Breast epithelium (tissue), 4 donors: ENCODE data around the gene OR52N2. TPM values are rescaled to one million over a fixed set of nuclear protein-coding genes. Genes with fewer than 3 reads are reported as not detected.

ENCODE experiments used
- DNase-seq, 2 donors: peaks; one replicate each; pipeline ENCODE4 v3.0.0-alpha.2; 2019; ENCODE audit warnings: low spot score in 2 of 2
- H3K27ac ChIP-seq, 2 donors: fragments of 200-600 bp; sonication (generic) in 1 of 2; one replicate each; pipeline ENCODE4 v1.5.1; 2016 to 2019; ENCODE audit warnings: mild to moderate bottlenecking in 1 of 2
- H3K27me3 ChIP-seq, 2 donors: fragments of 200-600 bp; sonication (generic) in 1 of 2; one replicate each; pipeline versions ENCODE4 v1.5.1 to v1.6.0; 2017 to 2019; ENCODE audit warnings: control low read depth in 1 of 2, mild to moderate bottlenecking in 1 of 2
- H3K36me3 ChIP-seq: fragments of 200-600 bp; one replicate; pipeline ENCODE4 v1.5.1; 2019
- H3K4me1 ChIP-seq, 2 donors: fragments of 200-600 bp; sonication (generic); one replicate each; pipeline ENCODE4 v1.5.1; 2016 to 2019; ENCODE audit warnings: control low read depth in 1 of 2
- H3K4me3 ChIP-seq, 3 donors: fragments of 200-600 bp; sonication (generic); 1 replicate in 2 of 3; 2 replicates in 1 of 3; pipeline ENCODE4 v1.5.1; 2016 to 2019; ENCODE audit warnings: mild to moderate bottlenecking in 3 of 3, moderate library complexity in 2 of 3
- H3K9me3 ChIP-seq, 2 donors: fragments of 200-600 bp; sonication (generic) in 1 of 2; one replicate each; pipeline ENCODE4 v1.5.1; 2016 to 2019; ENCODE audit warnings: control low read depth in 1 of 2
- POLR2A ChIP-seq: fragments of 450-650 bp; IDR thresholded peaks from one replicate; pipeline ENCODE4 v1.6.1; 2016; ENCODE audit warnings: antibody characterized with exemption, mild to moderate bottlenecking, moderate library complexity
- POLR2AphosphoS5 ChIP-seq, 3 donors: sonication (generic); formaldehyde crosslinking; IDR thresholded peaks; one replicate each; pipeline ENCODE4 v1.6.1; 2017; ENCODE audit warnings: antibody characterized with exemption in 3 of 3
- intact Hi-C: fragments of 100-400 bp; cut with DNase I; formaldehyde crosslinking; loops from one replicate; pipeline ENCODE4 v1.15.1; 2023; ENCODE audit warnings: low total_unique reads
- total RNA-seq, 3 donors: library from RNA; depleted of rRNA; stranded (reverse); fragments of >200 nt; gene quantifications; one replicate each; pipeline ENCODE4 v1.1.0, GENCODE V29; 2016
- TF ChIP-seq, protein P1 (sequence below), 3 donors: fragments of 450-650 bp; IDR thresholded peaks; one replicate each; pipeline ENCODE4 v1.5.1; 2016 to 2017; ENCODE audit warnings: antibody characterized with exemption in 3 of 3, mild to moderate bottlenecking in 3 of 3, moderate library complexity in 3 of 3

The OR52N2 gene
- total RNA-seq, 3 donors from 2014 or later, result not detected

DNA sequence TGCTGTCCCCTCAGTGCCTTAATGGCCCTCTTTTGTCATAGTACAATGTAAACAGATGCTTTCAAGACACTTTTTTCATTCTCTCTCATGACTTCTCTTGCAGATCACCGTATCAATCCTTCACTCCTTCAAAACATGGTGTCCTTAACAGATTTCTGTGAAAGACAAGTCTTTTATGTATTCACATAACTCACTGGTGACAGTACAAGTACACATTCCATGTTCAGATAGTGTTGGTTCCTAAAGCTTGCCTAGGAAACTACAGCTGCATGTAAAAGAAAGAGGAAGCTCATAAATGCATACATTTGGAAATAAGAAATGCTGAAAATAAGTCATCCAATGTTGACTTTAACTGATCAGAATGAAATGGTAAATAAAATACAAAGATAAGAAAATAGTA lies 38.0 kb downstream of the OR52N2 start:
- TF ChIP-seq, protein P1, sequence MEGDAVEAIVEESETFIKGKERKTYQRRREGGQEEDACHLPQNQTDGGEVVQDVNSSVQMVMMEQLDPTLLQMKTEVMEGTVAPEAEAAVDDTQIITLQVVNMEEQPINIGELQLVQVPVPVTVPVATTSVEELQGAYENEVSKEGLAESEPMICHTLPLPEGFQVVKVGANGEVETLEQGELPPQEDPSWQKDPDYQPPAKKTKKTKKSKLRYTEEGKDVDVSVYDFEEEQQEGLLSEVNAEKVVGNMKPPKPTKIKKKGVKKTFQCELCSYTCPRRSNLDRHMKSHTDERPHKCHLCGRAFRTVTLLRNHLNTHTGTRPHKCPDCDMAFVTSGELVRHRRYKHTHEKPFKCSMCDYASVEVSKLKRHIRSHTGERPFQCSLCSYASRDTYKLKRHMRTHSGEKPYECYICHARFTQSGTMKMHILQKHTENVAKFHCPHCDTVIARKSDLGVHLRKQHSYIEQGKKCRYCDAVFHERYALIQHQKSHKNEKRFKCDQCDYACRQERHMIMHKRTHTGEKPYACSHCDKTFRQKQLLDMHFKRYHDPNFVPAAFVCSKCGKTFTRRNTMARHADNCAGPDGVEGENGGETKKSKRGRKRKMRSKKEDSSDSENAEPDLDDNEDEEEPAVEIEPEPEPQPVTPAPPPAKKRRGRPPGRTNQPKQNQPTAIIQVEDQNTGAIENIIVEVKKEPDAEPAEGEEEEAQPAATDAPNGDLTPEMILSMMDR (IDR thresholded peaks at IDR 0.05), result no peak
- no peak for DNase-seq
- Histone ChIP-seq H3K36me3 (no peaks in the 10 kb centered on the region), H3K4me1 (no peaks in the 10 kb centered on the region), H3K27me3 (no peaks in the 10 kb centered on the region), H3K9me3 (peaks cover 0 to 4% of the 10 kb centered on the region in 2 donors), H3K27ac (no peak overlapping the region), H3K4me3 (no peak overlapping the region)
- intact Hi-C loops, result no loop called here

DNA sequence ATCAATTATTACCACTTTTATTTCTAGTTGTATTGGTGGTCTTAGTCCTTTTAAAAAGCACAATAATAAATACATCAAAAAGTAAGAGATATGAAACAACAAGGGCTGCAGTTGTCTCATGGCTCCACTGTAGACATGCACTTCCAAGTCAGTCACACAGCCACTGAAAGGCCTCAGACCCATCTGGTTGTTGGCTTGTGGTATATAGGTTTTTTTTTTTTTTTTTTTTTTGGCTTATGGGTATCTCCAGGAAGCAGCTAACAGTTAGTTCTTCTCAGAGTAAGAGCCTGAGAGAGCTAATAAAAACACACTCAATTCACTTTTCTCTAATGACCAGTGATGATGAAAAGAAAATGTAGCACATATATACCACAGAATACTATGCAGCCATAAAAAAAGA lies 39.0 kb downstream of the OR52N2 start:
- no peaks in the 10 kb centered on the region for H3K4me1 ChIP-seq
- no peak overlapping the region for H3K4me3 ChIP-seq
- H3K9me3 ChIP-seq, result peaks cover 0 to 6% of the 10 kb centered on the region in 2 donors
- TF ChIP-seq, protein P1 (IDR thresholded peaks at IDR 0.05), result no peak
- TF ChIP-seq POLR2A (no peak), POLR2AphosphoS5 (IDR thresholded peaks at IDR 0.05) (no peak)
- no peaks in the 10 kb centered on the region for H3K27me3 ChIP-seq
- H3K27ac ChIP-seq, result no peak overlapping the region
- no peak for DNase-seq
- intact Hi-C loops, result no loop called here
- no peaks in the 10 kb centered on the region for H3K36me3 ChIP-seq

DNA sequence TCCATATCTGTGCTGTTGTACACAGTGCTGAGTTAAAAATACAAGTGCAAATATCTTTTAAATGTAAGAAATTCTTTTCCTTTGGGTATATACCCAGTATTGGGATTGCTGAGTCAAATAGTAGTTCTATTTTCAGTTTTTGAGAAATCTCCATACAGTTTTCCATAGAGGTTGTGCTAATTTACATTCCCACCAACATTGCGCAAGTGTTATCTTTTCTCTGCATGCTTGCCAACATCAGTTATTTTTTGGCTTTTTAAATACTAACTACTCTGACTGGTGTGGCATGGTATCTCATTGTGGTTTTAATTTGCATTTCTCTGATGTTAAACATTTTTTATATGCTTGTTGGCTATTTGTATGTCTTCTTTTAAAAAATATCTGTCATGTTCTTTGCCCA lies 42.3 kb downstream of the OR52N2 start:
- intact Hi-C loops, result no loop called here
- no peaks in the 10 kb centered on the region for H3K27me3 ChIP-seq
- DNase-seq, result no peak
- no peak for TF ChIP-seq POLR2A
- TF ChIP-seq POLR2AphosphoS5 (IDR thresholded peaks at IDR 0.05), result no peak
- TF ChIP-seq, protein P1 (IDR thresholded peaks at IDR 0.05), result no peak
- H3K36me3 ChIP-seq, result no peaks in the 10 kb centered on the region
- H3K27ac ChIP-seq, result no peak overlapping the region
- no peaks in the 10 kb centered on the region for H3K4me1 ChIP-seq
- H3K9me3 ChIP-seq, result peaks cover 0 to 6% of the 10 kb centered on the region in 2 donors
- no peak overlapping the region for H3K4me3 ChIP-seq

DNA sequence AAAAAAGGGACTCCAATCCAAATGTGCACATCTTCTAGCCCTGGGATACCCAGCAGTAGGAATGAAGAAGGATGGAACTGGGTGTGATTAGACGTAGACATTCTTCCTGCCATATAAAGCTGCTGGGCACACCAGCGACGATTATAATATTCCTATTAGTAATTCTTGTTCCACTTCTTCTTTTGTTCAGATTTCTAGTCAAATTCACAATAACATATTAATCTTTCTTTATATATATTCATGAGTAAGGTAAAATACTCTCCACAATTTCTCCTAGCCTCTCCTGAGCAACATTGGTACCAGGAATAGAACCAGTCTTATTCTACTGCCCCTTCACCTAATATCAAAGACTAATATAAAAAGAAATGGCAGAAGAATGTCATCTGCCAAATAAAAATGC lies 48.9 kb downstream of the OR52N2 start, which contains the start of gene OR52E8:
Gene OR52E8, minus strand, starts transcription at position 101 of the 400 bp plus-strand sequence. Its CDS starts 0 bp downstream, at position 101.
- DNase-seq, result no peak
- TF ChIP-seq POLR2AphosphoS5 (IDR thresholded peaks at IDR 0.05), result no peak
- TF ChIP-seq, protein P1 (IDR thresholded peaks at IDR 0.05), result no peak
- no peak for TF ChIP-seq POLR2A
- Histone ChIP-seq H3K9me3 (no peaks in the 10 kb centered on the region), H3K27me3 (no peaks in the 10 kb centered on the region), H3K36me3 (no peaks in the 10 kb centered on the region), H3K4me1 (no peaks in the 10 kb centered on the region), H3K27ac (no peak within 1 kb of the TSS), H3K4me3 (no peak within 1 kb of the TSS)
- intact Hi-C loops, result no loop called here

DNA sequence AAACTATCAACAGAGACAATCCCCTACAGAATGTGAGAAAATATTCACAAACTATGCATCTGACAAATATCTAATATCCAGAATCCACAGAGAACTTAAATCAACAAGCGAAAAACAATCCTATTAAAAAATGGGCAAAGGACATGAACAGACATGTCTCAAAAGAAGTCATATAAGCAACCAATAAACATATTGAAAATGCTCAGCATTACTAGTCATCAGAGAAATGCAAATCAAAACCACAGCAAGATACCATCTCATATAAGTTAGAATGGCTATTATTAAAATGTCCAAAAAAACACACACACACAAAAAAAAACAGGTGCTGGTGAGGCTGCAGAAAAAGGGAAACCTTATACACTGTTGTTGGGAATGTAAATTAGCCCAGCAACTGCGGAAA lies 57.1 kb downstream of the OR52N2 start:
- no peak for TF ChIP-seq POLR2A
- TF ChIP-seq POLR2AphosphoS5 (IDR thresholded peaks at IDR 0.05), result no peak
- TF ChIP-seq, protein P1 (IDR thresholded peaks at IDR 0.05), result no peak
- H3K4me3 ChIP-seq, result no peak overlapping the region
- H3K9me3 ChIP-seq, result no peaks in the 10 kb centered on the region
- H3K27me3 ChIP-seq, result no peaks in the 10 kb centered on the region
- no peak overlapping the region for H3K27ac ChIP-seq
- H3K36me3 ChIP-seq, result no peaks in the 10 kb centered on the region
- intact Hi-C loops, result no loop called here
- no peak for DNase-seq
- H3K4me1 ChIP-seq, result no peaks in the 10 kb centered on the region

Other genes starting within 250 kb of the OR52N2 start
- not detected for gene OR52B6, start 228.0 kb upstream of the OR52N2 start, total RNA-seq
- 1 to 10 TPM; 2.2 to 6.1 (median 2.6) TPM for gene TRIM6, start 212.3 kb upstream of the OR52N2 start, total RNA-seq
- gene TRIM34, start 183.9 kb upstream of the OR52N2 start, total RNA-seq, result 10 to 100 TPM in 2 of 3 donors, 1 to 10 TPM in 1; 5.9 to 12.1 (median 10.9) TPM
- 10 to 100 TPM; 17.1 to 34.4 (median 28.5) TPM for gene TRIM5, start 123.8 kb upstream of the OR52N2 start, total RNA-seq
- 10 to 100 TPM; 59.7 to 90.3 (median 62.3) TPM for gene TRIM22, start 119.1 kb upstream of the OR52N2 start, total RNA-seq
- gene OR56B1, start 72.5 kb upstream of the OR52N2 start, total RNA-seq, result under 1 TPM in 1 of 3 donors, not detected in 2; 0.44 TPM
- gene OR52N4, start 54.7 kb upstream of the OR52N2 start, total RNA-seq, result not detected
- gene OR52N5, start 25.6 kb upstream of the OR52N2 start, total RNA-seq, result under 1 TPM in 1 of 3 donors, not detected in 2; 0.29 TPM
- gene OR52N1, start 17.7 kb upstream of the OR52N2 start, total RNA-seq, result under 1 TPM in 2 of 3 donors, not detected in 1; under 0.01 to 0.73 TPM
- not detected for gene OR52E6, start 33.0 kb downstream of the OR52N2 start, total RNA-seq
- not detected for gene OR52E8, start 48.8 kb downstream of the OR52N2 start, total RNA-seq
- not detected for gene OR52E4, start 71.7 kb downstream of the OR52N2 start, total RNA-seq
- not detected for gene OR52E5, start 84.3 kb downstream of the OR52N2 start, total RNA-seq
- not detected for gene OR56A3, start 133.3 kb downstream of the OR52N2 start, total RNA-seq
- not detected for gene OR56A5, start 159.6 kb downstream of the OR52N2 start, total RNA-seq
- not detected for gene OR52L1, start 178.1 kb downstream of the OR52N2 start, total RNA-seq
- gene OR56A4, start 198.0 kb downstream of the OR52N2 start, total RNA-seq, result not detected
- not detected for gene OR56A1, start 221.8 kb downstream of the OR52N2 start, total RNA-seq